ENCODE measurements around the gene CPNE7.
"Not testable (repeated sequence)": the region's sequence is repeated elsewhere in the genome, so short reads cannot be mapped to it uniquely, and the experiment has no call there.

CPNE7 gene

GRCh38 chr16:89565506-89566372, 9.8 kb upstream of the CPNE7 start:
- DNase-seq (ENCODE audit: low spot score) (peak; percentile 82), ATAC-seq (ENCODE audit: low read depth) (peak; percentile 46)
- H3K9me3 ChIP-seq (ENCODE audit: severe bottlenecking): no peaks in the 10 kb centered on the region
- peak; percentile 79 for TF ChIP-seq CTCF (IDR thresholded peaks at IDR 0.05; ENCODE audit: poor library complexity, severe bottlenecking)
- H3K4me3 ChIP-seq (ENCODE audit: severe bottlenecking): no peak overlapping the region
- H3K4me1 ChIP-seq (ENCODE audit: insufficient read depth, poor library complexity, severe bottlenecking): peaks cover 20% of the 10 kb centered on the region
- H3K27ac ChIP-seq (ENCODE audit: poor library complexity, severe bottlenecking): peak overlapping the region; percentile 85
- peaks cover 41% of the 10 kb centered on the region for H3K36me3 ChIP-seq (ENCODE audit: low read depth)
- no peaks in the 10 kb centered on the region for H3K27me3 ChIP-seq (ENCODE audit: insufficient read depth, poor library complexity, severe bottlenecking)

GRCh38 chr16:89567656-89568594, 7.6 kb upstream of the CPNE7 start:
- no peak overlapping the region for H3K27ac ChIP-seq (ENCODE audit: poor library complexity, severe bottlenecking)
- ATAC-seq (ENCODE audit: low read depth) (no peak), DNase-seq (ENCODE audit: low spot score) (peak; percentile 72)
- no peak for TF ChIP-seq CTCF (IDR thresholded peaks at IDR 0.05; ENCODE audit: poor library complexity, severe bottlenecking)
- no peak overlapping the region for H3K4me3 ChIP-seq (ENCODE audit: severe bottlenecking)
- H3K4me1 ChIP-seq (ENCODE audit: insufficient read depth, poor library complexity, severe bottlenecking): peaks cover 13% of the 10 kb centered on the region
- H3K36me3 ChIP-seq (ENCODE audit: low read depth): peaks cover 19% of the 10 kb centered on the region
- H3K9me3 ChIP-seq (ENCODE audit: severe bottlenecking): no peaks in the 10 kb centered on the region
- no peaks in the 10 kb centered on the region for H3K27me3 ChIP-seq (ENCODE audit: insufficient read depth, poor library complexity, severe bottlenecking)

GRCh38 chr16:89569506-89570341, 5.8 kb upstream of the CPNE7 start:
- H3K27ac ChIP-seq (ENCODE audit: poor library complexity, severe bottlenecking): no peak overlapping the region
- no peaks in the 10 kb centered on the region for H3K27me3 ChIP-seq (ENCODE audit: insufficient read depth, poor library complexity, severe bottlenecking)
- ATAC-seq (ENCODE audit: low read depth) (no peak), DNase-seq (ENCODE audit: low spot score) (no peak)
- H3K36me3 ChIP-seq (ENCODE audit: low read depth): peaks cover 1% of the 10 kb centered on the region
- no peak overlapping the region for H3K4me3 ChIP-seq (ENCODE audit: severe bottlenecking)
- peaks cover 9% of the 10 kb centered on the region for H3K4me1 ChIP-seq (ENCODE audit: insufficient read depth, poor library complexity, severe bottlenecking)
- no peak for TF ChIP-seq CTCF (IDR thresholded peaks at IDR 0.05; ENCODE audit: poor library complexity, severe bottlenecking)
- H3K9me3 ChIP-seq (ENCODE audit: severe bottlenecking): no peaks in the 10 kb centered on the region

GRCh38 chr16:89570342-89570923, 5.1 kb upstream of the CPNE7 start:
- peaks cover 2% of the 10 kb centered on the region for H3K4me1 ChIP-seq (ENCODE audit: insufficient read depth, poor library complexity, severe bottlenecking)

GRCh38 chr16:89570983-89571598, 4.5 kb upstream of the CPNE7 start:
- not testable (repeated sequence) for H3K27me3 ChIP-seq (ENCODE audit: insufficient read depth, poor library complexity, severe bottlenecking)

More at GRCh38 chr16:89570342-89570923, 5.1 kb upstream of the CPNE7 start:
- Histone ChIP-seq H3K36me3 (ENCODE audit: low read depth) (no peaks in the 10 kb centered on the region), H3K27me3 (ENCODE audit: insufficient read depth, poor library complexity, severe bottlenecking) (no peaks in the 10 kb centered on the region), H3K4me3 (ENCODE audit: severe bottlenecking) (no peak overlapping the region), H3K27ac (ENCODE audit: poor library complexity, severe bottlenecking) (no peak overlapping the region), H3K9me3 (ENCODE audit: severe bottlenecking) (no peaks in the 10 kb centered on the region)
- TF ChIP-seq CTCF (IDR thresholded peaks at IDR 0.05; ENCODE audit: poor library complexity, severe bottlenecking): no peak
- DNase-seq (ENCODE audit: low spot score) (no peak), ATAC-seq (ENCODE audit: low read depth) (no peak)

More at GRCh38 chr16:89570983-89571598, 4.5 kb upstream of the CPNE7 start:
- ATAC-seq (ENCODE audit: low read depth); H3K27ac ChIP-seq (ENCODE audit: poor library complexity, severe bottlenecking); H3K9me3 ChIP-seq (ENCODE audit: severe bottlenecking); DNase-seq (ENCODE audit: low spot score); H3K36me3 ChIP-seq (ENCODE audit: low read depth); H3K4me1 ChIP-seq (ENCODE audit: insufficient read depth, poor library complexity, severe bottlenecking); H3K4me3 ChIP-seq (ENCODE audit: severe bottlenecking): not testable (repeated sequence)
